Adipose tissue (tissue), 3 donors: ENCODE data around the gene SEMA5A. TPM values are rescaled to one million over a fixed set of nuclear protein-coding genes. Genes with fewer than 3 reads are reported as not detected.

ENCODE experiments used
- H3K27ac ChIP-seq: one replicate; pipeline ENCODE4 v1.5.1; 2013; ENCODE audit warnings: low read depth, low read length
- WGBS, 3 donors: extraction: QIAGEN DNeasy Blood & Tissue Kit; methylation state at CpG; one replicate each; pipeline ENCODE4 v1.1.7; 2013; 5-methylcytosine and 5-hydroxymethylcytosine counted together
- polyA plus RNA-seq, 3 donors: library from polyadenylated mRNA; stranded (reverse); fragments of 200-250 nt; gene quantifications; one replicate each; pipeline ENCODE4 v1.2.3, GENCODE V29; 2013
- donor health status: healthy with polysubstance abuse.
- donor health status: Bipolar disorder and iron deficiency.
- donor health status: healthy.

Gene SEMA5A
- polyA plus RNA-seq, 3 donors, result 0.70 to 1.5 (median 1.2) TPM

DNA sequence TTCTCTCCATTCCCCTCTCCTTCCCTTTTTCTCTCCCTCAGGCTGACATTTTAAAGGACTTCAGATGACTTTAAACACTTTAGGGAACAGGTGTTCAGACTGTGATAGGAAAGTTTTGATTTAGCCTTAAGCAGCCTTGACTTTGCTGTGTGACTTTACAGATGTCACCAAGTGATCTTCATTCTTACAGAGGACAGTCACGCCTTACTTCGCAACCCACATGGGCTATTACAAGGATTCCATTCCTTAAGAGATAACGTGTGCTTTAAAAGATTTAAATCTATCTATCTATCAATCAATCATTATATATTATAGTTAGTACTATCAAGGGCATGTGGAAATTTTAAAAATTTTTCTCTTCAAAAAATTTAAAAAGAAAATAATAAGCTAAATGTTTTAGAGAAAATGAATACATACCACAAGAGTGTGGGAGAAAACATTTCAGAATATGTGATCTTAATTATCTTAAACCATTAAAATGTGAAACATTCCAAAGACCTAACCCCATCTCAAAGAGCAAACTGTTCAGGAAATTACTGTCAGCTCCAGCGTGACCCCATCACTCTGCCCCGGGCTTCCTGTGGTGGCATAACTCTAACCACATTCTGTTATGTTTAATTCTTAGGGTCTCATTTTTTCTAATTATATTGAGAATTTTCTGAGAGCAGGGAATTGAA lies 530.5 kb downstream of the SEMA5A start:
- 36 to 66% (median 50%) methylated on average over 5 of the region's 5 CpGs for WGBS, 3 donors

DNA sequence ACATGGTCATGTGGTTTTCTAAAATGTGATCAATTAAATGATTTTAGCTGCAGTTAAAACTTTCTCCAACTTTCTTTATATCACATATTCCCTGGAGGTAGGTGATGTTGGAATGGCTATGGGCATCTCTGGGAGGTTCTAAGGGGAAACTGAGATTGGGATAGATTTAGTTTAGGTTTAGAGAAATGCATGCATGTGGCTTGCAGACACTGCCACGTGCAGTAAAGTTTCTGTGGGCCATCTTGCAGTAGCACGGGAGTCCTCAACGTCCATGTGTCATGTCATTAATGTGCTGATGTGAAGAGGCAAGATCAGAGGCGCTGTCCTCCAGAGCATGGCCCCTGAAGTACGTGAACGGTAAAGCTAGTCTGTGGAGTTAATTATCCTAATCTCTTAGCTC lies 532.7 kb downstream of the SEMA5A start:
- H3K27ac ChIP-seq, result no peak overlapping the region
- WGBS, 3 donors, result 77 to 84% (median 78%) methylated on average over 6 of the region's 6 CpGs

More for the DNA sequence above, 530.5 kb downstream of the SEMA5A start:
- H3K27ac ChIP-seq, result no peak overlapping the region

DNA sequence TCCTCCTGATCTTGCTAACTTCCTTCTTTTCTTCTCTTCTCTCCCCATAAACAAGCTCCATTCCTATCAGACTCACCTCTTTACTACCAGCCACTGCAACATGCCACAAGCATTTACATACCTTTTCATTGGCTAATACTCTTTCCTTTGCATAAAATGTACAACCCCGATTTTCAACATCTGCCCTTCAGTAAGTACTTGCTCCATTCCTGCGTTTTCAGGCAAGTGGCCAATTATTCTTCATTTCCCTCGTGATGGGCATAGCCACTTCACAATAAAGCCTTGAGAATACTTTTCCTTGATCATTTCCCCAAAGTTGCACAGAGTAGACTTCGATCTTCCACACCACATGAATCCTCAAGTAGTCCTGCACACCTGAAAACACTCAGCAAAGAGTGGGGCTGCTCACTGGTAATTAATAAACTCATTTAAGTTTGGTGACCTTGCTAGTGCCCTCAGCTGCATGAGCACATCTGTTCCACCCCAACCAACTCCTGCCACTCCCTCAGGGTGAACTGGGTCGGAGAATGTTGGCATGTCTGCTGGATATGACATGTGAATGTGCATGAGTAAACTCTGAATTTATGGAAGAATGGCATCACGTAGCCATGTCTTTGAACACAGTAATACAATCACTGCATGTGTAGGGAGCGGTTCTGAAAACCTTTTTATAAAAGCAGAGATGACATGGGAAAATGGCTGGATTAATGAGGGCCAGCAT lies 535.8 kb downstream of the SEMA5A start:
- H3K27ac ChIP-seq, result no peak overlapping the region
- 68 to 75% (median 72%) methylated on average over 7 of the region's 7 CpGs for WGBS, 3 donors

DNA sequence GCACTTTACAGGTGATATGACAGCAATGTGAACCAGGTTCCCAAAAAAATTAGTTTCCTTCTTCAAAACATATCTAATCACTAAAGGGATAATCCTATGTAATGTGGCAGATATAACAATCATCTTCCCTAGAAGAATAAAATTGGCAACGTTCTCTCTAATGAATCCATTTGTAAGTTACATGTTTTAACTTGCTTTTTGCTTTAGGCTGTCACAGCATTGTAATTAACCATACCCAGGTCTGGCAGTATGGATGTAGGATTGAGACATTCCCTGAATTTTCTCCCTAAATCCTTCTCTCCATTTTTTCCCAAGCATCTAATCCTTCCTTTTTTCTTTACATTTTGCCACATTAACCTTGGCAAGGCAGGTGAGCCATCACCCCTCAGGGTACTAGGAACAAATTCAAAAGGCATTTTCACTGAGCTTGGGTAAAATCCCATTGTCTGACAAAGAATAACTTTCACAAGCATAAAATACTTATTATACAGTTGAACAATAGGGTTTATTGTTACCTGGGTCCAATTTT lies 548.3 kb downstream of the SEMA5A start:
- WGBS, 3 donors, result 44 to 57% (median 49%) methylated on average over 1 of the region's 1 CpG
- no peak overlapping the region for H3K27ac ChIP-seq

DNA sequence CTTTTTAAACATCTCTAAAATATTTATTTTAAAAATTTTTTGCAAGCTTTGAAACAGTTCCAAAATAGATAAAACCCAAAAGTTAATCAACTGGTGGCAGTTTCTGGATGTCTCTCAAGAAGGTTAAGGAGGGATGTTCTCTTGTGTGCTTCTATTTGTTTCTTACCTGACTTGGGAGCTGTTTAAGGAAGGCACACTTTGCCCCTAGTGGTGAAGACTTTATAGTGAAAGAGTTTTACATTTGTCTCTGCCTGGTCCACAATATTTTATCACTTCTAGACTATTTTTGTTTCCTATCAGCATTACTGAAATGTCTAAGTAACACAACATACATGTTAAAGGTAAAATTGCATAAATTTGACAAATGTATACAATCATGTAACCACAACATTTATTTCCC lies 552.8 kb downstream of the SEMA5A start:
- H3K27ac ChIP-seq, result no peak overlapping the region

Other genes with a start within 250 kb of the SEMA5A start
- not detected for gene TAS2R1, start 84.3 kb upstream of the SEMA5A start, polyA plus RNA-seq